ENCODE measurements around the gene CABP2.
"Not testable (repeated sequence)": the region's sequence is repeated elsewhere in the genome, so short reads cannot be mapped to it uniquely, and the experiment has no call there.

CABP2 gene

DNA sequence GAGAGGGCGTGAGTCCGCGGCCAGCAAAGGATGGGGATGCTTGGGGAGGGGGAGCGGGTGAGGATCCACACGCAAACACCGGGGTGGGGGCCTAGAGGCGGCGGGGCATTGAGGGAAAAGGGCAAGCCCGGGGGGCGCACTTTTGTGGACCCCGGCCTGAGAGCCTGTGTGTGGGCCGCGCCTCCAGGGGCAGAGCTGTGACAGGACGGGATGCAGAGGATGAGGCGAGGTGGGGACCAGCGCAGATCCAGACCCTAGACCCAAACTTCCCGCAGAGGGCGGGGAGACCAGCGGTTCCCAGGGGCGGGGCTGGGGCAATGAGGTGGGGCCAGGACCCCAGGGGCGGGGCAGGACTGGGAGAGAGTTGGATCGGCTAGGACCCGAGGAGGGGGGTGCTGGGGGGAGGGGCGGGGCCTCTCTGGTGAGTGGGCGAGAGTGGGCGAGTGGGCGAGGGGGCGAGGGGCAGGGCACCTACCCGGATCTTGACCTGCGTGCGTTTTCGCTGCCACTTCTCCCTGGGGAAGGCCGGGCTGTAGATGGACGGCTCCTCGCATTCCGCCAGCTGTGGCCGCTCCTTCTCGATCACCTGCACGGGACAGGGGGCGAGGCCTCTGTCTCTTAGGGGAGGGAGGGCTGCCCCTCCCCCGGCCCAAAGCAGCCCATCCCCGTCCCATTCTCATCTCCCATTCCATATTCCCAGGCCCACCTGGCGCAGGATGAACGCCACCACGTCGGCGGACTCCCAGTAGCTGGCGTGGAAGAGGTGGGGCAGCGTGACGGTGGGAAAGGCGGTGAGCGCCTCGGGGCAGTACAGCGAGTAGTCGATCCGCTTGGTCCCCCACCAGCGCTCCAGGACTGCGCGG, 28.6 kb downstream of the CABP2 start:
- no peak for DNase-seq (ENCODE audit: low read depth)

DNA sequence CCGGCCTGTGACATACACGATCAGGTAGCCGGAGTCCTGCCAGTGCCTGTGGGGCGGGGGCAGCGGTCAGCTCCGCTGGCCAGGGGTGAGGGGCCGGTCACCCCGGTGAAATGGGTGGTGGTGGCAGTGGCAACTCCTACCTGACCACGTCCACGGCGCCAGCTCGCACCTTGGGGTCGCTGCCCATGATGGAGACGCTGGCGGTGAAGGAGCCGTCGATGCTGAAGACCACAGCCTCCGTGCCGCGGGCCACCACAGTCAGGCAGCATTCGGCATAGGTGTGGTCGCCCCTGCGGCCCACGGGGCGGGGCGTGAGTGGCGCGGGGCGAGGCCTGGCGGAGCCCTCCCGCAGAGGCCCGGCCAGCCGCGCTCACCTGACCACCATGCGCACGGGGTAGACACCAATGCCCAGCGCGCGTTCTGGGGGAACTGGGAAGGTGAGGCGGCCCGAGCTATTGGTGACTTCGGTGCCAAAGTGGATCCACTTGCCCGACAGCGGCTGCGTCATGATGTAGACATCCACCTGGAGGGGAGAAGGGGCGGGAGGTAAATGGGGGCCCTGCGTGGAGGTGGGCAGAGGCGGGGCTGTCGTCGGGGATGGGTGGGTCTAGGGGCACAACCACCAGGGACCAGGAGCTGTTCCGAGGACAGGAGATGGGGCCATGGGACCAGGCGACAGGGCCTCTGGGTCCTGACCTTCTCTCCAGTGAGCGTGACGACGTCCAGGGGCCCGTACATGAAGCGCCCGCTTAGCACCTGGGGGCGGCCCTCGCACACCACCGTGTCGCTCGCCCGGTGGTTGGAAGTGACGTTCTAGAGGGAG, 29.5 kb downstream of the CABP2 start:
- no peak for DNase-seq (ENCODE audit: low read depth)

DNA sequence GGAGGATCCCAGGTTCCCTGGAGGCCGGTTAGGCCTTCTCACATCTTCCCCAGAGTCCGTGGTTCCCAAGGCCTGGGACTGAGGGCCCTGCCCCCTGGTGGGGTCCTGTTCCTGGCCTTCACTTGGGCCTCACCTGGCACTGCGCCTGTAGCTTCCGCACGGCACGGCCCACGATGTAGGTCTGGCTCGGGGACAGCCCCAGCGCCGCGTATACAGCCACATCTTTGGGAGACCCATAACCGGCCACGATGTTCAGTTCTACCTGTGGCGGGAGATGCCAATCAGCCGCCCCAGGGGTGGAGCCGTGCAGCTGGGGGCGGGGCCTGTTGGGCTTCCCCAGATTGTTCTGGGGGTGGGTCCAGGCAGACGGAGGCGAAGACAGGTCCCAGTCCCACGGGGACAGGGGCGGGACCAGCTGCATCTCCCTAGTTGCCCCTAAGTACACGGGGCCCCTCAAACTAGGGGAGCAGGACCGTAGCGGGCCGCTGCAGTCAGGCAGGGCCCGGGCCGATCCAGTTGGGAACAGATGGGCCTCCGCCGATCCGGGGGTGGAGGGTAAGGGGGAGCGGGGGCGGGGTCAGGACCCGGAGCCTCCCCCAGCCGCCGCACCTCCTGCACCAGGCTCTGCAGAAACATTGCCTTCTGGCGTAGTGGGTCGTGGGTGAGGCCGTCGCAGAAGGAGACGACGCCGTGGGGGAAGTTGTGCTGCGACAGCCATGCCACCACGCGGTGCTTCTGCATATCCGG, 30.3 kb downstream of the CABP2 start:
- no peak for DNase-seq (ENCODE audit: low read depth)

DNA sequence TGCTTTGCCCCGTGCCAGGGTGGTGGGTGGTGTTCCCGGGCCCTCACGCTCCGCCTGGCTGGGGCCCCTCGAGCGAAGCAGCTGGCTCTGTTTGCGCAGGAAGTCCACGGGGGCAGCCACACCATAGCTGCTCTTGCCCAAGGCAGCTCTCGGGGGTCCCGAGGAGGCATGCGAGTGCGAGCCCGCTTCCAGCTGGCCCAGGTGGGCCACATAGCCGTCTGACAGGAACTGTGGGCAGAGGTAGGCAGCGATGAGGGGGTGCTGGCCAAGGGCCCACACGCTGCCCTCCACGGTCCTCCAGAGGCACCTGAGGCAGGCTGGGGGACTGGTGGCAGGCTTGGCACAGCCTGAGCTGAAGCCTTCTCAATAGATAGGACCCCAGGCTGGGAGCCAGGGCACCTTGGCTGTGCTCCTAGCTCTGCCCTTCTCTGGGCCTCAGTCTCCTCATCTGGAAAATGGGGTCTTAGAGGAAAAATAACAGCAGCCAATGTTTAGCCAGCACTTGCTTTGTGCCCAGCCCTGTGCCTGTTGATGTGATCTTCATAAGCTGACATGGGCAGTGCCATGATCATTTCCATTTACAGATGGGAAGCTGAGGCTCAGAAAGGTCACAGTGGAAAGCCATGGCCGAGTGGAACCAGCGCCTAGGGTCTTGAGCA, 31.0 kb downstream of the CABP2 start:
- no peak for DNase-seq (ENCODE audit: low read depth)

DNA sequence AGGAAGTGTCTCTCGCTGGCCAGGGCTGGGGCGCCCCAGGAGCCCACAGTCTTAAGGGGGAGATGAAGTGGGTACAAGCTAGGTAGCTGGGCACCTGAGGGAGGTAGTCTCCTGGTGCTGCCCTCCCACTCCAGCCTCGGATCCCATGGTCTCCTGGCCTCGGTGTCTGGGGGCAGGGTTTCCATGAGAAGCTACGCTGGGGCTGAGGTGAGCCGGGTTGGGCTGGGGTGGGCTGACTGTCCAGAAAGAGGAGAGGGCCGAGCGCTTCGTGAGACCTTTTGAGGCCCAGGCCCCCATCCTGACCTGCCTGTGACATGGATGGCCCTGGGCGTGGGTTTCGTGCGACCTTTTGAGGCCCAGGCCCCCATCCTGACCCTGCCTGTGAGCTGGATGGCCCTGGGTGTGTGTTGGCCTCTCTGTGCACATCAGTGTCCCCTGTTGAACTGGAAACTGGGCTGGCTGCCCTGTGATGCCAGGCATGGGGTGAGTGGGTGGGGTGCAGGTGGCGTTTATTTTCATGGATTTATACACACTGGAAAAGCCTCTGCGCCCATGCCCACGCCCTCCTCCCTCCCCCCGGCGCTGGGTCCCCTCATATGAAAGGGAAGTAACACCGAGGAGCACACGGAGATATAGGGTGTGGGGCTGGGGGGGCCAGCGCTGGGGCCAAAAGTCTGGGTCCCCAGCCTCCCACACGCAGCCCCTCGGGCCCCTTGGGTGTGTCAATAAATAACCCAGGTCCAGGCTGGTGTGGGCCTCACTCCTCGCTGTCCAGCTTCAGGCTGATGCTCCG, 31.8 kb downstream of the CABP2 start:
- no peak for DNase-seq (ENCODE audit: low read depth)

DNA sequence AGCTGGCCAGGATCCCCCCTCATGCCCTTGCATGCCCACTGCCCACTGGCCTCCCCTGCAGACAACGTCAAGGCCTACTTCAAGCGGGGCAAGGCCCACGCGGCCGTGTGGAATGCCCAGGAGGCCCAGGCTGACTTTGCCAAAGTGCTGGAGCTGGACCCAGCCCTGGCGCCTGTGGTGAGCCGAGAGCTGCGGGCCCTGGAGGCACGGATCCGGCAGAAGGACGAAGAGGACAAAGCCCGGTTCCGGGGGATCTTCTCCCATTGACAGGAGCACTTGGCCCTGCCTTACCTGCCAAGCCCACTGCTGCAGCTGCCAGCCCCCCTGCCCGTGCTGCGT, 32.5 kb downstream of the CABP2 start:
- no peak for DNase-seq (ENCODE audit: low read depth)

DNA sequence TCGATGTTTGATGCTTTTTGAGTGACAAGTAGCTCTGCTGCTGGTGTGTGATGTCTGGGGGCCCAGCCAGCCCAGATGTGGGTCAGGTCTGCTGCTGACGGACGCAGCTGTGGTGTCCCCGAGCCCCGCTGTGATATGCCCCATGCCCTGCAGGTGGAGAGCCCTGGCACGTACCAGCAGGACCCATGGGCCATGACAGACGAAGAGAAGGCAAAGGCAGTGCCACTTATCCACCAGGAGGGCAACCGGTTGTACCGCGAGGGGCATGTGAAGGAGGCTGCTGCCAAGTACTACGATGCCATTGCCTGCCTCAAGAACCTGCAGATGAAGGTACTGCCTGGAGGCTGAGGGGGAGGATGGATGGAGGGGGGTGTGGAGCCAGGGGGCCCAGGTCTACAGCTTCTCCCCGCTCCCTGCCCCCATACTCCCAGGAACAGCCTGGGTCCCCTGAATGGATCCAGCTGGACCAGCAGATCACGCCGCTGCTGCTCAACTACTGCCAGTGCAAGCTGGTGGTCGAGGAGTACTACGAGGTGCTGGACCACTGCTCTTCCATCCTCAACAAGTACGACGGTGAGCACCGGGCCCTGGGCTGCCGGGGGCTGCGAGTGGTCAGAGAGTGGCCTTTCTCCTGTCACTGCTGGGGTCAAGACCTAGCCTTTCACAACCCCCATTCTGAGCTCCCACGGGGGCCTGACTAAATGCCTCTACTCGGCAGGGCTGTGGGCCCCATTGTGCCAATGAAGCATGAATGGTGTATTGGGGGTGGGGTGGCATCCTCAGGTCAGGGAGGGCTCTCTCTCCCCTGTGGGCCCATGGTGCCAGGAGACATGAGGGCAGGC, 33.1 kb downstream of the CABP2 start:
- DNase-seq (ENCODE audit: low read depth), result no peak

DNA sequence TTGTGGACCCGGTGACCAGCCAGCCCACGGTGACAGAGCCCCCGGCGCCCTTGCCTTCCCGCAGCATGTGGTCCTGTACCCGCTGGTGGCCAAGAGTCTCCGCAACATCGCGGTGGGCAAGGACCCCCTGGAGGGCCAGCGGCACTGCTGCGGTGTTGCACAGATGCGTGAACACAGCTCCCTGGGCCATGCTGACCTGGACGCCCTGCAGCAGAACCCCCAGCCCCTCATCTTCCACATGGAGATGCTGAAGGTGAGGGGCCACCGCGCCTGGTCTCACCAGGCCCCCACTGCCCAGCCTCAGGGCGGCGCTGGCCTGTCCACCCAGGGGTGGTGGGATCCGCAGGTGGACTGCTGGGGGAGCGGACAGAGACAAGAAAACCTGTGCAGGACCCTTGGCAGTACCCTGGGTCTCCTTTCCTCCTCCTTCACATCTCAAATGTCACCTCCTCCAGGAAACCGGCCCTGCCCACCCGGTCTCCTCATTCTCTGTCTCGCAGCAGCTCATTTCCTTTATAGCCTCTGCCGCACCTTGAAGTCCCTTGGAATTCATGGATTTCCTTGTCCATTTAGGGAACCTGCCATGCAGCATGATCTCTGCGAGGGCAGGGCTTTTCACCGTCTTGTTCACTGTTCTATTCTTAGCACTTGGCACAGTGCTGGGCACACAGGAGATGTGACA, 33.9 kb downstream of the CABP2 start:
- no peak for DNase-seq (ENCODE audit: low read depth)

DNA sequence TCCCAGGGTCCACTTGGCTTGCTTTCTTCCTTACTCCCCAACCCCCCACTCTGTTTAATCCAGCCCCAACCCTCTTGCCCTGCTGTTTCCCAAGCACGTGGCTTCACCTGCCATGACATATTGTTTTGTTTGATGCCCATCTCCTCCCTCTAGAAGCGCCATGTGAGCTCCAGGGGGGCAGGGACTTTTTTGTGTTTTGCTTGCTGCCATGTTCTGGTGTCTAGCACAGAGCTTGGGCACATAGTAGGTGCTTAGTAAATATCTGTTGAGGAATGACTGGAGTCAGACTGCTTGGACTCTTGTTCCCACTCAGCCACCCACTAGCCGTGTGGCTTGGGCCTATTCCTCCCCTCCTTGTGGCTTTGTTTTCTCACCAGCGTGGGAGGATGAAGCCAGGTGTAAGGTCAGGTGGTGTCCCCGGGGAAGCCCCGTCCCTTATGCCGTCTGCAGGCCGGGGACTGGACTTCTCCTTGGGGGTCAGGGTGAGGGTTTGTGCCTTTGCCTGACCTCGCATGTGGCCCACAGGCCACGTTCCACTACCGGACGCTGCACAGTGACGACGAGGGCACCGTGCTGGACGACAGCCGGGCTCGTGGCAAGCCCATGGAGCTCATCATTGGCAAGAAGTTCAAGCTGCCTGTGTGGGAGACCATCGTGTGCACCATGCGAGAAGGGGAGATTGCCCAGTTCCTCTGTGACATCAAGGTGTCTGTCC, 36.6 kb downstream of the CABP2 start:
- DNase-seq (ENCODE audit: low read depth), result no peak

DNA sequence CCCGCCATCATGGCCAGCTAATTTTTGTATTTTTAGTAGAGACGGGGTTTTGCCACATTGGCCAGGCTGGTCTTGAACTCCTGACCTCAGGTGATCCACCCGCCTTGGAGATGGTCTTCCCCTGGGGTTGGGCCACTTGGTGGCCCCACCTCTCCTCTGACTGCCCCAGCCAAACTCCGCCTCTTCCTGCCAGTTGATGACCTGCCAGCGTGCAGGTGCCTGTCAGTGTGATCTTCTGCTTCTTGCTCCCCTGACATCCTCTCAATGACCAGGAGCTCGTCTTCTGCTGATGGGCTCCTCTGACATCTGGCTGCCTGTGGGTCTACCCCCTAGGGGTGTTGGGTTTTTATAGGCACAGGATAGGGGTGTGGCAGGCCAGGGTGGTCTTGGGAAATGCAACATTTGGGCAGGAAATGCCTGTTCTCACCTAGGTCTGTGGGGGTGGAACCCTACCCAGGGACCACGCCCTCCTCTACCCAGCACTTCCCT, 37.3 kb downstream of the CABP2 start:
- peak; percentile 21 for DNase-seq (ENCODE audit: low read depth)

DNA sequence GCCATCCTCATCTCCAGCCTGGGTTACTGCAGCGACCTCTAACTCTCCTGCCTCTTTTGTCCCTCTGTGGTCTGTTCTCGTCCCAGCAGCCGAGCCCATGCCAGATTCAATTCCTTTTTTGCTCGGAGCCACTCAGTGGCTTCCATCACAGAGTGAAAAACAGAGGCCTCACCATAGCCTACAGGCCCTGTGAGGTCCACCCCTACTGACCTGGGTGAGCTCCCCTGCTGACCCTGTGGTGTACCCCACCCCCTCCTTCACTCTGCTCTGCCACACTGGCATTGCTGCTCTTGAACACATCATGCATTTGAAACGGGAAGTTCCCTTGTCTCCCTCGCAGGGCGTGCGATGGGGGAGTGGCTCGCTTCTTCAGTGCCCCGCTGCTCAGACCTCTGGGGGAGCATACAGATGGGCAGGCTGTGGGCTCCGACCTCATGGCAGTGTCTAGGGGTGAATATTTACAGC, 38.4 kb downstream of the CABP2 start:
- peak; percentile 59 for DNase-seq (ENCODE audit: low read depth)

DNA sequence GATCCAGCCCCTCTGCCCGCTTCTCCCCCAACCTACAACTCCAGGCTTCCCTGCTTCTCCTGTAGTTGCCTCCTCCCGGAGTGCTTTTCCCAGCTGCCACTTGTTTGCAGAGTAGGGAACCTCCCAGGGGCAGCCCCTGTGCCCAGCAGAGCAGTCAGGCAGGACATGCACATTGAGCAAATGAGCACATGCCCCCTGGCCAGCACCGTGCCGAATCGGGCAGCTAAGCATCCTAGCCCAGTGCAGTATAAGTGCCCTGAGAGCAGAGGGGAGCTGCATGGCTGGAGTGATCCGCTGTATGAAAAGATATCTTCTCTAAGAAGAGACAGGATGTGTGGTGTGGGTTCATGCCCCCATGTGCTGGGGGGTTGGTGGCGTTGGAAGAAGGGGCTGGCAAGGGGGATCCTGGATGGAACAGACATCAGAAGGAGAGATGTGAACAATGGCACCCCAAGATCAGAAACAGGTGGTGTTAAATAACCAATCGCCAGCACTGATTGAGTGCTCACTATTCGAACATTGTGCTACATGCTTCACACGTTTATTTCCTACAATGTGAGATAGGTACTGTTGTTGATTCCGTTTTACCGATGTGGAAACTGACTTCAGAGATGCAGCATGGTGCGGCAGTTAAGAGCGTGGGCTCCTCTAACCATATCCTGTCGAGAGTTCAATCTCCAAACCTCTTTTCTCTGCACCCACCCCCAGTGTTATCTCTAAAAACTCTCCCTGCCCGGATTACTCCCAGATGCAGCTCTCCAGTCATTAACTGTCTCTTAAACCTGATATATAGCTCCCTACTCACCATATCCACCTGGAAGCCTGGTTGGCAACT, 39.2 kb downstream of the CABP2 start:
- peak; percentile 25 for DNase-seq (ENCODE audit: low read depth)

DNA sequence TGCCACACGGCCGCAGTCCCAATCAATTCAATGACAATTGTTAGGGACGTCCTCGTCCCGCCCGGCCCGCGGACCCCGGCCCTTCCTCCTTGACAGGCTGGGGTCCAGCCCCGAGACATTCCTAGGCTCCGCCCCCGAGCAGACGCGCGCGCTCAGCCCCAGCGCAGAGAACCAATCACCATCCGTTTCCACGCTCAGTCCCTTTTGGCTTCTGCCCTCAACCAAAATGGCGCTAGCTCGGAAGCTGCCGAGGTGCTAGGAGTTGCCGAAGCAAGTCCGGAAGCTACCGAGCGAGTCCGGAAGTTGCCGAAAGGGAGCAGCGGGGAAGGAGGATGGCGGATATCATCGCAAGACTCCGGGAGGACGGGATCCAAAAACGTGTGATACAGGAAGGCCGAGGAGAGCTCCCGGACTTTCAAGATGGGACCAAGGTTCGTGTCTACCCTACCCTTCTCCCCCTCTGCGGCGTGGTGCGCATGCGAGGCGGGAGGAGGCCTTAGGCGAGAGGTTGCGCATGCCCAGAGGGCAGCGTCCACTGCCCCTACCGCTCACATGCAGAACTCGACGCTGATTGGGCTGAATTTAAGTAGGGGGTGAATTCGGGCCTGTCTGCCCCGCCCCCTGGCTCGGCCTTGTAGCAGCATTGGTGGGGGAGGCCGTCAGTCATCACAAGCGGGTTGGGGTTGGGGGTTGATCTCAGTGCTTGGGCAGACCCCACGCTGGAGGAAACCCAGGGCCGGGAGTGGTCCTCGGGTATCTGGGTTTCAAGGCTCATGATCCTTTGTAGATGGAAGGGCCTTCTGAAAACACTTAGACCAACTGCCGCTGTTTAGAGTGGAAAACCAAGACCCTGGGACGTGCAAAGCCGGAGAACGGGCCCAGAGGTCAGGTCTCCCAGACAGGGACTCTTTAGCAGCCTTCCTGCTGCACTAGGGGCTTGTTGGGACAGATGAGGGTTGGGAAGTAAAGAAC, 40.1 kb downstream of the CABP2 start, which contains the start of gene AIP:
AIP (plus strand) TSS at position 200 of the 972 bp plus-strand sequence; CDS start at position 333, 133 bp downstream.
- DNase-seq (ENCODE audit: low read depth), result peak; percentile 93

DNA sequence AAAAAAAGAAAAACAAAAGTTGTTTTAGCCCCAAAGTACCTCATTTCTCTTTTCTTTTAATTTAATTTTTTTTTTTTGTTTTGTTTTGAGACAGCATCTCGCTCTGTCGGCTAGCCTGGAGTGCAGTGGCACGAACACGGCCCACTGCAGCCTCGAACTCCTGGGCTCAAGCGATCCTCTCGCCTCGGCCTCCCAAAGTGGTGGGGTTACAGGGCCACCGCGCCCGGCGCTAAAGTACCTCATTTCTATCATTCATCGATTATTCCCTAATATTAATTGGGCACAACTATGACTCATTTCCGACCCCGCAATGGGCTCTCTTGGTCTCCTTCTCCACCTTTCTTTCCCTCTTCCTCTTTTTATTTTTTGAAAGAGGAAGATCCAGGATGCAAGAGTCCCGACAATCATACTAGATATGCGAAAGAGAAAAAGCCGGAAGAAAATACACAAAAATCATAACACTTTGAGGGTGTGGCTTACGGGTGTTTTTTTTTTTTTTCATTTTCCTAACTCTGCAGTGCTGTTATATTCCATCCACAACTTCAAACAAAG, 40.9 kb downstream of the CABP2 start:
- no peak for DNase-seq (ENCODE audit: low read depth)

DNA sequence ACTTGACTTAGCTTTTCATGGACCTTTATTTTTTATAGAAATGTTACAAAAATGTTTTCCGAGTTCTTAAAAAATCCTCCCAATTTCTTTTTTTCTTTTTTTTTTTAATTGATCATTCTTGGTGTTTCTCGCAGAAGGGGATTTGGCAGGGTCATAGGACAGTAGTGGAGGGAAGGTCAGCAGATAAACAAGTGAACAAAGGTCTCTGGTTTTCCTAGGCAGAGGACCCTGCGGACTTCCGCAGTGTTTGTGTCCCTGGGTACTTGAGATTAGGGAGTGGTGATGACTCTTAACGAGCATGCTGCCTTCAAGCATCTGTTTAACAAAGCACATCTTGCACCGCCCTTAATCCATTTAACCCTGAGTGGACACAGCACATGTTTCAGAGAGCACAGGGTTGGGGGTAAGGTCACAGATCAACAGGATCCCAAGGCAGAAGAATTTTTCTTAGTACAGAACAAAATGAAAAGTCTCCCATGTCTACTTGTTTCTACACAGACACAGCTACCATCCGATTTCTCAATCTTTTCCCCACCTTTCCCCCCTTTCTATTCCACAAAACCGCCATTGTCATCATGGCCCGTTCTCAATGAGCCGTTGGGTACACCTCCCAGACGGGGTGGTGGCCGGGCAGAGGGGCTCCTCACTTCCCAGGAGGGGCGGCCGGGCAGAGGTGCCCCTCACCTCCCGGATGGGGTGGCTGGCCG, 45.7 kb downstream of the CABP2 start:
- not testable (repeated sequence) for DNase-seq (ENCODE audit: low read depth)

All from stimulated activated CD8-positive, alpha-beta memory T cell treated with anti-CD3 and anti-CD28 coated beads, Interleukin-4, amount 100 ng/mL, for 24 hours (primary cell).